Endothelial cell of umbilical vein (primary cell): ENCODE measurements around the gene KCNIP1. TPM values are rescaled to one million over a fixed set of nuclear protein-coding genes. Genes with fewer than 3 reads are reported as not detected.

Experiments used
- BruUV-seq: library from RNA; stranded (reverse); fragments of 400-500 nt; replicated peaks from 2 replicates; lab custom pipeline; 2021; lab: Mats Ljungman, UMichigan
- CTCF ChIA-PET: fragments of 300-600, 350-600 bp; sonication (Branson Sonifier 250); formaldehyde crosslinking; loops from one replicate; lab custom pipeline; 2021; ENCODE audit warnings: antibody characterized with exemption, inconsistent platforms; lab: Charles Lee
- POLR2A ChIA-PET: fragments of 300-600, 350-600 bp; sonication (Branson Sonifier 250); formaldehyde crosslinking; loops from one replicate; lab custom pipeline; 2021; ENCODE audit warnings: antibody characterized with exemption, inconsistent platforms; lab: Charles Lee
- DNase-seq: peaks from one replicate; pipeline ENCODE4 v3.0.0-alpha.2; 2011; ENCODE audit warnings: low read depth, low spot score
- FAIRE-seq: peaks from 2 replicates; lab custom pipeline; 2011; peaks lifted over from hg19 to GRCh38; lab: Jason Lieb, UNC
- H2AFZ ChIP-seq: 2 replicates; pipeline ENCODE4 v1.6.0; 2012; ENCODE audit warnings: low read depth, low read length, control low read depth, inconsistent platforms
- H3K27ac ChIP-seq: 2 replicates; pipeline ENCODE4 v1.5.1; 2011; ENCODE audit warnings: low read depth, mild to moderate bottlenecking, control low read depth, low read length, moderate library complexity; ENCODE audit not compliant: insufficient read depth
- H3K27me3 ChIP-seq, 2 experiments: 2 replicates each; pipeline versions ENCODE4 v1.6.0 to v1.6.1; 2011; ENCODE audit warnings: low read length in 2 of 2, mixed read lengths in 1 of 2; ENCODE audit not compliant: control insufficient read depth in 2 of 2, insufficient read depth in 2 of 2
- H3K36me3 ChIP-seq, 2 experiments: 2 replicates in 1 of 2; 3 replicates in 1 of 2; pipeline ENCODE4 v1.5.1; 2011; ENCODE audit warnings: low read length in 2 of 2, mild to moderate bottlenecking in 1 of 2, moderate library complexity in 1 of 2; ENCODE audit not compliant: control insufficient read depth in 2 of 2, insufficient read depth in 2 of 2; ENCODE audit errors: extremely low read depth in 1 of 2
- H3K4me1 ChIP-seq: 3 replicates; pipeline ENCODE4 v1.5.1; 2011; ENCODE audit warnings: mild to moderate bottlenecking, low read length; ENCODE audit not compliant: control insufficient read depth, insufficient read depth; ENCODE audit errors: extremely low read depth
- H3K4me2 ChIP-seq: 2 replicates; pipeline ENCODE4 v1.6.1; 2011; ENCODE audit warnings: low read length, control low read depth, mixed read lengths; ENCODE audit not compliant: insufficient read depth
- H3K4me3 ChIP-seq, 3 experiments: fragments of 200-600 bp in 1 of 3; sonication (generic), shearing (Covaris generic) in 1 of 3; replicated peaks in 1 of 3; 2 replicates each; pipeline ENCODE4 v1.5.1; 2011 to 2016; ENCODE audit warnings: control low read depth in 3 of 3, low read length in 3 of 3, mild to moderate bottlenecking in 2 of 3, inconsistent platforms in 1 of 3, low read depth in 1 of 3, moderate library complexity in 1 of 3; ENCODE audit not compliant: insufficient read depth in 1 of 3
- H3K79me2 ChIP-seq: 2 replicates; pipeline ENCODE4 v1.6.0; 2012; ENCODE audit warnings: low read length, inconsistent platforms; ENCODE audit not compliant: control insufficient read depth, insufficient read depth
- H3K9ac ChIP-seq: replicated peaks from 2 replicates; pipeline ENCODE3; 2011; ENCODE audit warnings: low read length, control low read depth; ENCODE audit not compliant: insufficient read depth; ENCODE audit errors: extremely low read depth
- H3K9me1 ChIP-seq: replicated peaks from 3 replicates; pipeline ENCODE4 v1.6.0; 2011; ENCODE audit warnings: mild to moderate bottlenecking, low read length; ENCODE audit not compliant: control insufficient read depth, insufficient read depth; ENCODE audit errors: extremely low read depth
- H3K9me3 ChIP-seq: replicated peaks from 2 replicates; pipeline ENCODE4 v1.5.1; 2012; ENCODE audit warnings: low read length, inconsistent platforms; ENCODE audit not compliant: control insufficient read depth, insufficient read depth
- H4K20me1 ChIP-seq: replicated peaks from 2 replicates; pipeline ENCODE3; 2011; ENCODE audit warnings: mild to moderate bottlenecking, low read length; ENCODE audit not compliant: control insufficient read depth, insufficient read depth; ENCODE audit errors: extremely low read depth
- EZH2 ChIP-seq: IDR thresholded peaks from 2 replicates; pipeline ENCODE4 v1.6.1; 2012; ENCODE audit warnings: borderline replicate concordance, low read depth, mild to moderate bottlenecking, moderate library complexity, low read length, inconsistent platforms; ENCODE audit not compliant: severe bottlenecking
- FOS ChIP-seq: IDR thresholded peaks from 2 replicates; pipeline ENCODE4 v1.6.1; 2011; ENCODE audit warnings: mild to moderate bottlenecking, low read length, moderate library complexity, borderline replicate concordance; ENCODE audit not compliant: insufficient read depth
- GATA2 ChIP-seq: IDR thresholded peaks from 2 replicates; pipeline ENCODE4 v1.7.0; 2011; ENCODE audit warnings: low read depth, mild to moderate bottlenecking, moderate library complexity, mixed read lengths, low read length; ENCODE audit not compliant: insufficient read length, insufficient read depth
- JUN ChIP-seq: IDR thresholded peaks from 2 replicates; pipeline ENCODE4 v1.6.1; 2011; ENCODE audit warnings: borderline replicate concordance, low read depth; ENCODE audit not compliant: insufficient read length, insufficient read depth
- MYC ChIP-seq: IDR thresholded peaks from one replicate; pipeline ENCODE4 v1.6.1; 2011; ENCODE audit warnings: mild to moderate bottlenecking, low read depth, low read length
- POLR2A ChIP-seq: IDR thresholded peaks from 2 replicates; pipeline ENCODE4 v1.6.1; 2012; ENCODE audit warnings: low read depth, mild to moderate bottlenecking, control low read depth, low read length
- POLR2AphosphoS5 ChIP-seq: IDR thresholded peaks from 2 replicates; pipeline ENCODE4 v1.6.1; 2012; ENCODE audit warnings: low read depth, mild to moderate bottlenecking, control low read depth, low read length, moderate library complexity; ENCODE audit not compliant: insufficient read depth
- dilution Hi-C: fragments of 300-500 bp; cut with MboI; formaldehyde crosslinking; loops from one replicate; pipeline ENCODE4 v1.15.0; 2019; ENCODE audit warnings: low sequenced_read_pairs; ENCODE audit not compliant: extremely low pct_ligation_motif_present
- intact Hi-C: fragments of 100-400 bp; cut with micrococcal nuclease; formaldehyde crosslinking; loops from one replicate; pipeline ENCODE4 v1.10.0; 2022
- polyA plus RNA-seq, 4 experiments: library from polyadenylated mRNA; depleted of rRNA in 3 of 4; stranded (reverse) in 3 of 4; unstranded in 1 of 4; fragments of >200 nt; gene quantifications; 2 replicates each; pipeline versions ENCODE4 v1.2.1 to v1.2.3, GENCODE V29; 2011 to 2012; ENCODE audit warnings: missing spikeins in 1 of 4
- total RNA-seq: library from RNA; stranded (reverse); gene quantifications from 2 replicates; pipeline ENCODE4 v1.2.3, GENCODE V29; 2021
- TF ChIP-seq, protein P1 (sequence below): IDR thresholded peaks from 2 replicates; pipeline ENCODE4 v1.6.1; 2011; ENCODE audit not compliant: insufficient read depth, insufficient read length
- TF ChIP-seq, protein P2 (sequence below), 2 donors: IDR thresholded peaks; 1 replicate in 1 of 2; 2 replicates in 1 of 2; pipeline ENCODE4 v1.5.1; 2011; ENCODE audit warnings: low read length in 2 of 2, mild to moderate bottlenecking in 2 of 2, moderate library complexity in 2 of 2, control low read depth in 1 of 2, inconsistent platforms in 1 of 2, low read depth in 1 of 2; ENCODE audit not compliant: insufficient read depth in 1 of 2; ENCODE audit errors: extremely low read depth in 1 of 2

Gene KCNIP1
- total and polyA plus RNA-seq, 2 donors (not counting 3 experiments of a cell fraction or from before 2014, with no cell fraction given): 0.15 TPM; not detected in 1

DNA sequence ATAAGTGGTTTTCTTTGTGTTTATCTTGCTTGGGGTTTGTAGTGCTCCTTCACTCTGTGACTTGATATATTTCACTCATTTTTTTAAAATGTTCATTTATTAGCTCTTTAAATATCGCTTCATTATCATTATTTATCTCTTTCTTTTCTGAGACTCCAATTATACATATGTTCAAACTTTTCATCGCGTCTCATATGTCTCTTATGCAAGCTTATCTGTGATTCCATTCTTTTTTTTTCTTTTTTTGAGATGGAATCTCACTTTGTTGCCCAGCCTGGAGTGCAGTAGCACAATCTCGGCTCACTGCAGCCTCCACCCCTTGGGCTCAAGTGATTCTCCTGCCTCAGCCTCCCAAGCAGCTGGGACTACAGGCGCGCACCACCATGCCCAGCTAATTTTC, 205.8 kb downstream of the KCNIP1 start:
- FAIRE-seq: no peak
- intact Hi-C loops (loop anchor here (2.0 kb wide), 1 partner anchor 71 kb away; no protein-coding TSS in a partner anchor), dilution Hi-C loops (no loop called here)
- Histone ChIP-seq H3K4me3 (no peak overlapping the region), H3K9ac (no peak overlapping the region), H3K79me2 (no peaks in the 10 kb centered on the region), H3K4me1 (no peaks in the 10 kb centered on the region), H3K27ac (no peak overlapping the region), H4K20me1 (no peaks in the 10 kb centered on the region), H2AFZ (no peak overlapping the region), H3K9me3 (no peaks in the 10 kb centered on the region), H3K27me3 (peaks cover 0 to 1% of the 10 kb centered on the region in 2 experiments), H3K4me2 (no peak overlapping the region), H3K36me3 (no peaks in the 10 kb centered on the region), H3K9me1 (no peaks in the 10 kb centered on the region)
- ChIA-PET CTCF (no interaction called here), POLR2A (no interaction called here)
- no peak for DNase-seq
- TF ChIP-seq POLR2AphosphoS5 (no peak), MYC (no peak), JUN (no peak), EZH2 (no peak)
- TF ChIP-seq, protein P1, sequence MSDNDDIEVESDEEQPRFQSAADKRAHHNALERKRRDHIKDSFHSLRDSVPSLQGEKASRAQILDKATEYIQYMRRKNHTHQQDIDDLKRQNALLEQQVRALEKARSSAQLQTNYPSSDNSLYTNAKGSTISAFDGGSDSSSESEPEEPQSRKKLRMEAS: no peak
- BruUV-seq: no TSS peak

DNA sequence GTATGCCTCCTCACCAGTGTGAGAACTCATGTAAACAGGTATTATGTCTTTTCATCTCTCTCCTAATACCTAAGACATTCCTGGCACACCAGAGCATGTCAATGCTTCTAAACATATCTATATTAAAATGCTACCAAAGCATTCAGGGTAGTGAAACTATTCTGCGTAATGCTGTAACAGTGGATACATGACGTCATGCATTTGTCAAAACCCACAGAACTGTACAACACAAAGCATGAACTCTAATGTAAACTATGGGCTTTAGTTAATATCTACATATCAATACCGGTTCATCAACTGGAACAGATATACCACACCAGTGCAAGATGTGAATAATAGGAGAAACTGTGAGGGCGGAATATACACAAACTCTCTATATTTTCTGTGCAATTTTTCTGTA, 207.5 kb downstream of the KCNIP1 start:
- H3K9ac ChIP-seq: no peak overlapping the region
- FAIRE-seq (no peak), DNase-seq (no peak)
- POLR2A ChIA-PET: no interaction called here
- no peaks in the 10 kb centered on the region for H3K79me2 ChIP-seq
- intact Hi-C loops: no loop called here
- no peaks in the 10 kb centered on the region for H4K20me1 ChIP-seq
- TF ChIP-seq EZH2 (no peak), JUN (no peak), FOS (no peak), MYC (no peak), POLR2A (no peak), GATA2 (no peak), POLR2AphosphoS5 (no peak)
- TF ChIP-seq, protein P1: no peak
- TF ChIP-seq, protein P2, sequence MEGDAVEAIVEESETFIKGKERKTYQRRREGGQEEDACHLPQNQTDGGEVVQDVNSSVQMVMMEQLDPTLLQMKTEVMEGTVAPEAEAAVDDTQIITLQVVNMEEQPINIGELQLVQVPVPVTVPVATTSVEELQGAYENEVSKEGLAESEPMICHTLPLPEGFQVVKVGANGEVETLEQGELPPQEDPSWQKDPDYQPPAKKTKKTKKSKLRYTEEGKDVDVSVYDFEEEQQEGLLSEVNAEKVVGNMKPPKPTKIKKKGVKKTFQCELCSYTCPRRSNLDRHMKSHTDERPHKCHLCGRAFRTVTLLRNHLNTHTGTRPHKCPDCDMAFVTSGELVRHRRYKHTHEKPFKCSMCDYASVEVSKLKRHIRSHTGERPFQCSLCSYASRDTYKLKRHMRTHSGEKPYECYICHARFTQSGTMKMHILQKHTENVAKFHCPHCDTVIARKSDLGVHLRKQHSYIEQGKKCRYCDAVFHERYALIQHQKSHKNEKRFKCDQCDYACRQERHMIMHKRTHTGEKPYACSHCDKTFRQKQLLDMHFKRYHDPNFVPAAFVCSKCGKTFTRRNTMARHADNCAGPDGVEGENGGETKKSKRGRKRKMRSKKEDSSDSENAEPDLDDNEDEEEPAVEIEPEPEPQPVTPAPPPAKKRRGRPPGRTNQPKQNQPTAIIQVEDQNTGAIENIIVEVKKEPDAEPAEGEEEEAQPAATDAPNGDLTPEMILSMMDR (IDR thresholded peaks at IDR 0.05; ENCODE audit: extremely low read depth in 1 of 2, insufficient read depth in 1 of 2, low read depth in 1 of 2, low read length in 2 of 2): no peak
- dilution Hi-C loops: no loop called here
- H3K27ac ChIP-seq: no peak overlapping the region
- peaks cover 0 to 1% of the 10 kb centered on the region in 2 experiments for H3K27me3 ChIP-seq
- no peak overlapping the region for H3K4me3 ChIP-seq
- H3K9me1 ChIP-seq: no peaks in the 10 kb centered on the region
- H2AFZ ChIP-seq: no peak overlapping the region
- no peak overlapping the region for H3K4me2 ChIP-seq
- H3K36me3 ChIP-seq: no peaks in the 10 kb centered on the region
- BruUV-seq: no TSS peak
- no peaks in the 10 kb centered on the region for H3K4me1 ChIP-seq
- CTCF ChIA-PET: no interaction called here
- no peaks in the 10 kb centered on the region for H3K9me3 ChIP-seq
